ENCODE results near the gene S100A2.

S100A2 gene

DNA sequence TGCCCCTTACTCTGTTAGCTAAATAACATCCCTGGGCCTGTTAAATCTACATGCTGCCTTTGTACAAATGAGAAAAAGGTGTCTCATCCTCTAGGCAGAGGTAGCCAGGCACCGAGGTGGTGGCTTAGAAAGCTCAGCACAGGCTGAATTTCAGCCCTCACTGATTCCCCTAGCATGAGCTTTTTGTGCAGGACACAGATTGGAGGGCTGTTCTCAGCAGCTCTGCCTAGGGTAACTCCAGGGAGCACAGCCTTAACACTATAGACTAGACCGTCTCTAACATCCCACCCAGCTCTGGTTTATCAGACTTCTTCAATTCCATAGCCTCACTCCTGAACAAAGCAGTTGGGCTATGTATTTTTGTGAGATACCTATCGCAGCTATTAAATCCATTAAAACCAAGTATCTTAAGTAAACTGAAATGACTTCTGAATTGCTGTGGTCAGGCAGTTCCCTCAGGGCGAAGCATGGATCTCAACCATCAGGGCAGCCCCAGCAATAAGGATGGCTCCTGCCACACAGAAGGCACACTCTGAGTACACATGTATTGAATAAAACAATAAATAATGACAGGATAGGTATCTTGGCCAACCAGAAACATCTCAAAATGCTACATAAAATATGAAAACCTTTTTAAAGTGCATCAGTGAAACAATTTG is 44.7 kb downstream of the S100A2 start:
- TF ChIP-seq GATA3 (IDR thresholded peaks at IDR 0.05; ENCODE audit: low read depth, low read length) (no peak), GATA2 (IDR thresholded peaks at IDR 0.05; ENCODE audit: low read depth, low read length) (peak; percentile 34; the same call in 1 of the 2 replicates)

DNA sequence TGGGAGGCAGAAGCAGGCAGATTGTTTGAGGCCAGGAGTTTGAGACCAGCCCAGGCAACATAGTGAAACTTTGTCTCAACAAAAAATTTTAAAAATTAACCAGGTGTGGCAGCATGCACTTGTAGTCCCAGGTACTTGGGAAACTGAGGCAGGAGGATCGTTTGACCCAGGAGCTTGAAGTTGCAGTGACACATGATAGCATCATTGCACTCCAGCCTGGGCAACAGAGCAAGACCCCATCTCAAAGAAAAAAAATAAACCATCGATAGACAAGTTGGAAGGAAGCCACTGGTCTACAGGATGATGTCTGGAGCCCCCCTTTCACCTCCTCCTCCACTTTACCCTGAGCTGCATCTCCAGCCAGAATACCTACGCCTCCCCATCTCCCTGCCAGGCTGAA is 46.4 kb downstream of the S100A2 start:
- no peak for TF ChIP-seq GATA2 (IDR thresholded peaks at IDR 0.05; ENCODE audit: low read depth, low read length)
- TF ChIP-seq GATA3 (IDR thresholded peaks at IDR 0.05; ENCODE audit: low read depth, low read length): no peak

DNA sequence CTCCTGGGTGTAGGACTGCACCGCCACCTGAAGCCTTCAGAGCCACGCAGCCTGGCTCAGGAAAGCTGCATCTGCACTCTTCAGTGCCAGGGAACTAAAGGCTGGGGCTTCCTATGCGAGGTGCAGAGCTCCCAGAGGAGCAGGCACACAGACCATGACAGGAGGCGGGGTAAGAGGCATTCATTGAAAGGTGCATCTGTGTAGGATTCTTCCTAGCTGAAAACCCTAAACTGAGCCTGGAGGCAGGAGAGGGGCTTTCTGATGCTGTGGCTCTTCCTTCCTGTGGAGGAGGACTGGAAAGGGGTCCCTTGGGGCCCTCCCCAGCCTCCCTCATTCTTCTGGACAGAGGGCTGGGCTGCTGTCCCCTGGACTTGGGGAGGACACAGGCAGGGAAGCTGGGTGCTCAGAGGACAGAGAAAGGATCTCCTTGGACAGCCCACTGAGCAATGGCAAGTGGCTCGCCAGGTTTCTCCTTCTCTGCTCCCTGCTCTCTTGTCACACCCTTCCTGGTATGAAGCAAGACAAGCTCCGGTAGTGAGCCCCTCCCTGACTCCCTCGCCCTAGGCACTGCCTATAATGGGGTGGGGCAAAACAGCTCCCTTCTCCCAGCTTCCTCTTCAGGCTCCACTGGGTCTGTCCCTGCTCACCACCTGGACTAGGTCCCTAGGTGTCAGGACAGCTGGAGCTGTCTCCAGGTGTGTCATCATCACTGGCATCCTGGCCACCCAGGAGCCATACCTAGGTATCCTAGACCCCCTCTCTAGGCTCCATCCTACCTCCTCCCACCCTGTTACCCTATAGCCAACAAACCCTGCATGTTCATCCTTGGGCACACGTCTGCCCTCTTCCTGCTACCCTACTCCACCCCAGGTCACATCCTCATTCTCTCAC is 49.9 kb downstream of the S100A2 start:
- TF ChIP-seq GATA3 (IDR thresholded peaks at IDR 0.05; ENCODE audit: low read depth, low read length): no peak
- no peak for TF ChIP-seq GATA2 (IDR thresholded peaks at IDR 0.05; ENCODE audit: low read depth, low read length)

DNA sequence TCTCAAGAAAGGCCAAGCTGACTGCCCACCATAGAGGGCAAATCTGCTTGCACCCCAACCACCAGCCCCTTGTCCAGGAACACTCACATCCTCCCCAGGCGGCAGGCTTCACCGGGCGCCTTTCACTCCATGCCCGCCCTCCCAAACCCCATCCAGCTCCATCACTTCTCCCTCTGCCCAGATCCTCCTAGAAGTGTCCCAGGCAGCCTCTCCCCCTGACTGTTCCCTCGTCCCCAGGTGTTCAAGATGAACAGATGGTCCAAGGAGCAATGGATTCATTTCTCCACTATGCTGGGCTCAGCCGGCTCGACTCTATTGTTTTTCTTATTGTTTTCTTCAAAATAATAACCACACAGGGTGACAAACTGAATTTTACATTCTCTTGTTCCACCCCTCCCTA is 52.0 kb downstream of the S100A2 start:
- no peak for TF ChIP-seq GATA2 (IDR thresholded peaks at IDR 0.05; ENCODE audit: low read depth, low read length)
- no peak for TF ChIP-seq GATA3 (IDR thresholded peaks at IDR 0.05; ENCODE audit: low read depth, low read length)

DNA sequence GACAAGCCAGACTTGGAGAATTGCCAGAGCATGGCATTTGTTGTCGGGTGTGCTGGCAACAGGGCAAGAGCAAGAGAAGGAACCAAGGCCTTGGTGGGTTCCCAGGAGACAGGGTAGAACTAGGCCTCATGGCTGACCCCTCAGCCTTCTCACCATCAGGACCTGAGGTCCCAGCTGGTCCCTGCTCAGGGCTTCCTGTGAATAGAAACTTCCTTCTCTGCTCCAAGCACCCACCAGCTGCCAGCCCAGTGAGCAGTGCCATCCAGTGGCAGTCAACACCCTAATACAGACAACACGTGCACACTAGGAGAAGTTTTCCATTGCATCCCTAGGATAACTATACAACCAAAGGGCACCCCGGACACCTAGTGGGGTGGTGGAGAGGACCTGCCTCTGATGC is 52.6 kb downstream of the S100A2 start:
- TF ChIP-seq GATA2 (IDR thresholded peaks at IDR 0.05; ENCODE audit: low read depth, low read length) (no peak), GATA3 (IDR thresholded peaks at IDR 0.05; ENCODE audit: low read depth, low read length) (no peak)
